Suprapubic skin (tissue), 4 donors: Measurements from ENCODE around the gene PFN3.

Source experiments
- CTCF ChIP-seq, 2 donors: fragments of 200-600 bp in 1 of 2; fragments of 450-650 bp in 1 of 2; sonication (generic) in 1 of 2; IDR thresholded peaks; one replicate each; pipeline ENCODE4 v1.5.1; 2016 to 2019; ENCODE audit warnings: antibody characterized with exemption in 2 of 2, mild to moderate bottlenecking in 1 of 2, moderate library complexity in 1 of 2
- POLR2A ChIP-seq, 2 donors: fragments of 450-650 bp; IDR thresholded peaks; one replicate each; pipeline ENCODE4 v1.6.1; 2017; ENCODE audit warnings: antibody characterized with exemption in 2 of 2, mild to moderate bottlenecking in 2 of 2, moderate library complexity in 2 of 2
- POLR2AphosphoS5 ChIP-seq, 3 donors: sonication (generic); formaldehyde crosslinking; IDR thresholded peaks; one replicate each; pipeline ENCODE4 v1.6.1; 2017; ENCODE audit warnings: antibody characterized with exemption in 3 of 3

DNA sequence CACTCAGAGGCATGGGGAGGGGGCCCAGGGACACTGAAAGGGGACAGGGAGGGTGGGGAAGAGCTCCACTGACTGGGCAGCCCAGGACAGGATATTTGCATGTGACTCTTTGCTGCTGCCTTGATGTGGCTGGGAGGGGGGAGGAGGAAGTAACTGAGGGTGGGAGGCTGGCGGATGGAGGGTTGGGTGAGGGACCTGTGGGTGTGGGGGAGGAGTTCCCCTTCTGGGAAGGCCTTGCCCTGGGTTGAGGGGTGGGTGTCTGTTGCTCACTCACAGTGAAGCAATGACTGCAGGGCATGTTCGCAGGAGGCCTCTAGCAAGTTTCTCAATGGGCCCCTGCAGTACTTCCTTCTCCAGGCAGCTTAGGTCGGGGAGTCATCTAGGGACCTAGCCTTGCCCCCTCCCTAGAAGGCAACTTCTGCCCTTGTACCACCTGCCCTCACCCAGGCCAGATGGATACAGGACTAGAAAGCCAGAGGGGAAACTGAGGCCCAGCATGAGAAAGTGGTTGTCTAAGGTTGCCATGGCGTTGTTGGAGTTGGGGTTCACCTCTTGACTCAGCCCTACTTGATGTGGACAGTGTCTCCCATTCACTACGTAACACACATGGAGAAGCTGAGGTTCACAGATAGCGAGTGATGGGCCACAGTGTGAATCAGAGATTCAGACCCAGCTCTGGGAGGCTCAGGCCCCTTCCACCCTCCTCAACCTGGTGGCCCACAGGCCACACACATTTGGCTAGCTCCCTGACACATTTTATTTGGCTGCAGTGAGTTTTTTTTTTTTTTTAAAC lies 29.0 kb upstream of the PFN3 start:
- TF ChIP-seq CTCF (IDR thresholded peaks at IDR 0.05) = no peak
- TF ChIP-seq POLR2A (IDR thresholded peaks at IDR 0.05) = no peak
- no peak for TF ChIP-seq POLR2AphosphoS5 (IDR thresholded peaks at IDR 0.05)
